ENCODE results near the gene RNF212. TPM values are rescaled to one million over a fixed set of nuclear protein-coding genes. Genes with fewer than 3 reads are reported as not detected.

The RNF212 gene
- total and polyA plus RNA-seq, 2 of the 13 experiments (the other 11 are each of a cell fraction or from before 2014, with no cell fraction given): not detected

DNA sequence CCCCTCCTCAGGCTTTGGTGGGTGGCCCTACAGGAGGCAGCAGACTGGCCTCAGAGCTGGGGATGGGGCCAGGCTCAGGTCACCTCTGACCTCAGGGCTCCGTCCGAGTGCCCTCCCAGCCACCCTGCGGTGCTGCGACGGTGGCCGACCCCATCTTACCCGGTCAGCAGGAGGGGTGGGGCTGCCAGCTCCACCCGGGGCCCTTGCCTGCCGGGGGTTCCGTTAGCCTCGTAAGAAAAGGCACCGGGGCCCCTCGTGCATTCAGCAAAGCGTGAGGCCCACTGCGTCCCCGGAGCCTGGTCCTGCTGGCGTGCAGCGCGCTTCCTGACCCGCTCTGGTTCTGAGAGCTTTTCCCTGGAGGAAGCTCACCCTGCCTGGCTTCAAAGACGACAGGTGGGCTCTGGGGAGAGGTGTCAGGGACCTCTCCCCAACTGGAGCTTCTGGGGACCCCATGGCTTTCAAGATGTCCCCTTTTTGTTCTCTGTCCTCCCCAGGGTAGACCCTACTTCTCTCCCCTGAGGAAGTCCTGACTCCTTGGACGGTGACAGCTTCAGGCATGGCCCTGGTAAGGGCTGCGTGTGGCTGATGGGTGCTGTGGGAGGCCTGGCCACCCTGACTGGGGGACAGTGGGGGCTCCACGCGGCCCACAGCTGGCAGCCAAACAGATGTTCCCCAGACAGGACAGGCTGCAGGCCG, 86.0 kb downstream of the RNF212 start (continued):
- TF ChIP-seq AKAP8 (CRISPR knock-in tag; IDR thresholded peaks at IDR 0.05): no peak

GRCh38 chr4:1026115-1026514, 87.2 kb downstream of the RNF212 start:
- Histone ChIP-seq H3K9ac (ENCODE audit: insufficient read depth, low read depth, low read length) (no peak overlapping the region), H3K4me2 (ENCODE audit: low read depth, low read length) (no peak overlapping the region), H3K27me3 (ENCODE audit: control insufficient read depth in 1 of 2, insufficient read depth in 2 of 2, low read length in 2 of 2) (peaks cover 10 to 29% of the 10 kb centered on the region in 2 experiments; a peak in 4 of 5 replicates), H3K36me3 (replicated peaks in 1 of 2; ENCODE audit: control insufficient read depth in 1 of 2, insufficient read depth in 2 of 2, low read length in 2 of 2) (peaks cover 8 to 12% of the 10 kb centered on the region in 2 experiments; a peak in 4 of 5 replicates), H3K4me1 (ENCODE audit: insufficient read depth, low read length) (peaks cover 31% of the 10 kb centered on the region), H3K4me3 (replicated peaks in 1 of 3; ENCODE audit: insufficient read depth in 1 of 3, low read depth in 2 of 3, low read length in 3 of 3) (no peak overlapping the region), H3K9me3 (ENCODE audit: low read length) (no peaks in the 10 kb centered on the region), H3K79me2 (ENCODE audit: insufficient read depth, low read length) (no peaks in the 10 kb centered on the region), H4K20me1 (ENCODE audit: insufficient read depth, low read length) (no peaks in the 10 kb centered on the region), H3K27ac (ENCODE audit: extremely low read length, insufficient read depth, low read length) (no peak overlapping the region), H2AFZ (ENCODE audit: low read length) (no peak overlapping the region)
- WGBS (ENCODE audit: low lambda C conversion rate): 83% methylated on average over 14 of the region's 17 CpGs
- TF ChIP-seq HOXA9 (CRISPR knock-in tag; IDR thresholded peaks at IDR 0.05; ENCODE audit: borderline replicate concordance): 0 out of 2 replicates have a peak, but pooled peaks have one; percentile 35
- peak; percentile 11 for TF ChIP-seq AGO2 (optimal IDR thresholded peaks at IDR 0.05; ENCODE audit: low read depth, low read length)
- TF ChIP-seq, protein P1, sequence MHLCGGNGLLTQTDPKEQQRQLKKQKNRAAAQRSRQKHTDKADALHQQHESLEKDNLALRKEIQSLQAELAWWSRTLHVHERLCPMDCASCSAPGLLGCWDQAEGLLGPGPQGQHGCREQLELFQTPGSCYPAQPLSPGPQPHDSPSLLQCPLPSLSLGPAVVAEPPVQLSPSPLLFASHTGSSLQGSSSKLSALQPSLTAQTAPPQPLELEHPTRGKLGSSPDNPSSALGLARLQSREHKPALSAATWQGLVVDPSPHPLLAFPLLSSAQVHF (CRISPR knock-in tag; IDR thresholded peaks at IDR 0.05): 0 out of 2 replicates have a peak, but pooled peaks have one; percentile 65
- no peak for TF ChIP-seq NFKB2 (CRISPR knock-in tag; IDR thresholded peaks at IDR 0.05; ENCODE audit: borderline replicate concordance)
- no peak for TF ChIP-seq SRSF9 (IDR thresholded peaks at IDR 0.05; ENCODE audit: borderline replicate concordance, insufficient read depth, low read depth, low read length, poor library complexity, severe bottlenecking)
- 0 out of 2 replicates have a peak, but pooled peaks have one; percentile 24 for TF ChIP-seq ZNF326 (CRISPR knock-in tag; IDR thresholded peaks at IDR 0.05; ENCODE audit: borderline replicate concordance)
- peak; percentile 29; the same call in 1 of the 2 replicates for TF ChIP-seq ZBTB38 (CRISPR knock-in tag; IDR thresholded peaks at IDR 0.05)
- TF ChIP-seq ZNF589 (CRISPR knock-in tag; conservative IDR thresholded peaks at IDR 0.05): 0 out of 2 replicates have a peak, but pooled peaks have one; percentile 46
- TF ChIP-seq ZFP36 (IDR thresholded peaks at IDR 0.05; ENCODE audit: borderline replicate concordance, low read depth, low read length, partially characterized antibody): no peak
- ATAC-seq (no peak), DNase-seq (ENCODE audit: low spot score) (no peak), FAIRE-seq (no peak)
- intact Hi-C loops (cut with micrococcal nuclease; ENCODE audit: unreplicated experiment) (no loop called here), in situ Hi-C loops (cut with HindIII; ENCODE audit: extremely low pct_ligation_motif_present, low pct_unique_long_range_greater_than_20kb) (no loop called here)
- no TSS peak for BruUV-seq (replicated peaks)
- ChIA-PET POLR2A (no interaction called here), CTCF (ENCODE audit: low intra/inter-chr PET ratio, low total read pairs) (no interaction called here)

All from HepG2 (cell line).